Mucosa of descending colon (tissue), 3 donors: Measurements from ENCODE around the gene ACOT8. TPM values are rescaled to one million over a fixed set of nuclear protein-coding genes. Genes with fewer than 3 reads are reported as not detected.
A peak's percentile ranks its signal among the peaks of the same experiment; 100 is the strongest.

Experiments used
- ATAC-seq: fragments of 200-7000 bp; cut with Tn5 transposase; one replicate; pipeline ENCODE4 v1.9.1; 2020; ENCODE audit warnings: mild to moderate bottlenecking, moderate library complexity
- DNase-seq, 3 donors: peaks; one replicate each; pipeline ENCODE4 v3.0.0-alpha.2; 2020
- H3K36me3 ChIP-seq: fragments of 200-600 bp; one replicate; pipeline ENCODE4 v1.8.0; 2021; ENCODE audit warnings: low read depth, mild to moderate bottlenecking
- H3K4me1 ChIP-seq: fragments of 200-600 bp; one replicate; pipeline ENCODE4 v1.8.0; 2021; ENCODE audit warnings: low read depth, mild to moderate bottlenecking
- H3K4me3 ChIP-seq: fragments of 200-600 bp; one replicate; pipeline ENCODE4 v1.8.0; 2021; ENCODE audit warnings: mild to moderate bottlenecking
- H3K9me3 ChIP-seq: fragments of 200-600 bp; one replicate; pipeline ENCODE4 v1.8.0; 2021; ENCODE audit warnings: mild to moderate bottlenecking
- intact Hi-C, 2 donors: fragments of 100-400 bp; cut with DNase I in 1 of 2; cut with micrococcal nuclease in 1 of 2; formaldehyde crosslinking; loops; one replicate each; pipeline versions ENCODE4 v1.11.0 to v1.11.1; 2022; cut with DNase I, micrococcal nuclease
- total RNA-seq, 3 donors: library from RNA; stranded (reverse); fragmentation: NEBNext Ultra II Directional in 2 of 3; extraction: Animal tissue kit (Norgen Biotek cat#: 25700) in 2 of 3; gene quantifications; one replicate each; pipeline versions ENCODE4 v1.2.1 to v1.2.4, GENCODE V29; 2021 to 2023
- TF ChIP-seq, protein P1 (sequence below): fragments of 200-600 bp; IDR thresholded peaks from one replicate; pipeline ENCODE4 v1.8.0; 2022; ENCODE audit warnings: antibody characterized with exemption, mild to moderate bottlenecking
- donor health status: DM: no; HTN: no; CAD: no; lungs with moderate emphysema.
- donor health status: DM: no; HTN: no; CAD: no.
- donor health status: DM: no; HTN: yes; CAD: no.

Gene ACOT8
- total RNA-seq, 3 donors from 2014 or later = 31.1 to 61.0 (median 32.9) TPM

GRCh38 chr20:45863543-45864470, 6.6 kb upstream of the ACOT8 start:
- ATAC-seq (peak; percentile 62), DNase-seq (peak in 1 of 3 donors; percentile 51)
- intact Hi-C loops = no loop called here
- TF ChIP-seq, protein P1, sequence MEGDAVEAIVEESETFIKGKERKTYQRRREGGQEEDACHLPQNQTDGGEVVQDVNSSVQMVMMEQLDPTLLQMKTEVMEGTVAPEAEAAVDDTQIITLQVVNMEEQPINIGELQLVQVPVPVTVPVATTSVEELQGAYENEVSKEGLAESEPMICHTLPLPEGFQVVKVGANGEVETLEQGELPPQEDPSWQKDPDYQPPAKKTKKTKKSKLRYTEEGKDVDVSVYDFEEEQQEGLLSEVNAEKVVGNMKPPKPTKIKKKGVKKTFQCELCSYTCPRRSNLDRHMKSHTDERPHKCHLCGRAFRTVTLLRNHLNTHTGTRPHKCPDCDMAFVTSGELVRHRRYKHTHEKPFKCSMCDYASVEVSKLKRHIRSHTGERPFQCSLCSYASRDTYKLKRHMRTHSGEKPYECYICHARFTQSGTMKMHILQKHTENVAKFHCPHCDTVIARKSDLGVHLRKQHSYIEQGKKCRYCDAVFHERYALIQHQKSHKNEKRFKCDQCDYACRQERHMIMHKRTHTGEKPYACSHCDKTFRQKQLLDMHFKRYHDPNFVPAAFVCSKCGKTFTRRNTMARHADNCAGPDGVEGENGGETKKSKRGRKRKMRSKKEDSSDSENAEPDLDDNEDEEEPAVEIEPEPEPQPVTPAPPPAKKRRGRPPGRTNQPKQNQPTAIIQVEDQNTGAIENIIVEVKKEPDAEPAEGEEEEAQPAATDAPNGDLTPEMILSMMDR = no peak
- Histone ChIP-seq H3K4me1 (peaks cover 29% of the 10 kb centered on the region), H3K9me3 (no peaks in the 10 kb centered on the region), H3K36me3 (no peaks in the 10 kb centered on the region), H3K4me3 (no peak overlapping the region)

GRCh38 chr20:45861221-45862075, 4.3 kb upstream of the ACOT8 start:
- TF ChIP-seq, protein P1 = no peak
- H3K4me1 ChIP-seq = peaks cover 40% of the 10 kb centered on the region
- ATAC-seq (peak; percentile 18), DNase-seq (peak in 1 of 3 donors; percentile 53)
- intact Hi-C loops = no loop called here
- no peak overlapping the region for H3K4me3 ChIP-seq
- no peaks in the 10 kb centered on the region for H3K36me3 ChIP-seq
- H3K9me3 ChIP-seq = no peaks in the 10 kb centered on the region

GRCh38 chr20:45860560-45861220, 3.5 kb upstream of the ACOT8 start:
- ATAC-seq (no peak), DNase-seq (no peak)
- Histone ChIP-seq H3K4me3 (no peak overlapping the region), H3K9me3 (no peaks in the 10 kb centered on the region), H3K36me3 (no peaks in the 10 kb centered on the region), H3K4me1 (peaks cover 47% of the 10 kb centered on the region)
- intact Hi-C loops = no loop called here
- TF ChIP-seq, protein P1 = no peak

GRCh38 chr20:45859916-45860315, 2.7 kb upstream of the ACOT8 start:
- Histone ChIP-seq H3K4me1 (peaks cover 52% of the 10 kb centered on the region), H3K36me3 (no peaks in the 10 kb centered on the region), H3K4me3 (no peak overlapping the region), H3K9me3 (no peaks in the 10 kb centered on the region)
- TF ChIP-seq, protein P1 = no peak
- intact Hi-C loops = no loop called here
- DNase-seq (no peak), ATAC-seq (no peak)

- Histone ChIP-seq H3K4me3 (peak overlapping the region; percentile 80), H3K4me1 (peaks cover 44% of the 10 kb centered on the region), H3K9me3 (no peaks in the 10 kb centered on the region), H3K36me3 (no peaks in the 10 kb centered on the region)
- intact Hi-C loops = no loop called here
- ATAC-seq = peak; percentile 25
- DNase-seq = no peak
- TF ChIP-seq, protein P1 = no peak
Measured at GRCh38 chr20:45857882-45858216, 657 bp upstream of the ACOT8 start.
